ENCODE data around the gene FBXO28.

GRCh38 chr1:224070521-224070920 is 43.4 kb upstream of the FBXO28 start:
- no peak for TF ChIP-seq CTCF (IDR thresholded peaks at IDR 0.05)
- no peak for TF ChIP-seq EZH2 (IDR thresholded peaks at IDR 0.05)
